Choroid plexus epithelial cell (primary cell): ENCODE data around the gene C1orf185.

Experiments used
- DNase-seq: peaks from one replicate; pipeline ENCODE4 v3.0.0-alpha.2; 2010; ENCODE audit warnings: low read depth
- H3K4me3 ChIP-seq: 2 replicates; pipeline ENCODE4 v1.5.1; 2011; ENCODE audit warnings: low read depth, mild to moderate bottlenecking, control low read depth, low read length, moderate library complexity
- TF ChIP-seq, protein P1 (sequence below): conservative IDR thresholded peaks from 2 replicates; pipeline ENCODE4 v1.5.1; 2011; ENCODE audit warnings: low read depth, mild to moderate bottlenecking, control low read depth, inconsistent platforms, low read length, moderate library complexity

Gene C1orf185

GRCh38 chr1:51071291-51072042 lies 30.6 kb upstream of the C1orf185 start:
- DNase-seq: no peak
- TF ChIP-seq, protein P1, sequence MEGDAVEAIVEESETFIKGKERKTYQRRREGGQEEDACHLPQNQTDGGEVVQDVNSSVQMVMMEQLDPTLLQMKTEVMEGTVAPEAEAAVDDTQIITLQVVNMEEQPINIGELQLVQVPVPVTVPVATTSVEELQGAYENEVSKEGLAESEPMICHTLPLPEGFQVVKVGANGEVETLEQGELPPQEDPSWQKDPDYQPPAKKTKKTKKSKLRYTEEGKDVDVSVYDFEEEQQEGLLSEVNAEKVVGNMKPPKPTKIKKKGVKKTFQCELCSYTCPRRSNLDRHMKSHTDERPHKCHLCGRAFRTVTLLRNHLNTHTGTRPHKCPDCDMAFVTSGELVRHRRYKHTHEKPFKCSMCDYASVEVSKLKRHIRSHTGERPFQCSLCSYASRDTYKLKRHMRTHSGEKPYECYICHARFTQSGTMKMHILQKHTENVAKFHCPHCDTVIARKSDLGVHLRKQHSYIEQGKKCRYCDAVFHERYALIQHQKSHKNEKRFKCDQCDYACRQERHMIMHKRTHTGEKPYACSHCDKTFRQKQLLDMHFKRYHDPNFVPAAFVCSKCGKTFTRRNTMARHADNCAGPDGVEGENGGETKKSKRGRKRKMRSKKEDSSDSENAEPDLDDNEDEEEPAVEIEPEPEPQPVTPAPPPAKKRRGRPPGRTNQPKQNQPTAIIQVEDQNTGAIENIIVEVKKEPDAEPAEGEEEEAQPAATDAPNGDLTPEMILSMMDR: no peak
- H3K4me3 ChIP-seq: no peak overlapping the region

GRCh38 chr1:51072043-51072439 lies 30.0 kb upstream of the C1orf185 start:
- DNase-seq: no peak
- no peak overlapping the region for H3K4me3 ChIP-seq
- TF ChIP-seq, protein P1: no peak

DNA sequence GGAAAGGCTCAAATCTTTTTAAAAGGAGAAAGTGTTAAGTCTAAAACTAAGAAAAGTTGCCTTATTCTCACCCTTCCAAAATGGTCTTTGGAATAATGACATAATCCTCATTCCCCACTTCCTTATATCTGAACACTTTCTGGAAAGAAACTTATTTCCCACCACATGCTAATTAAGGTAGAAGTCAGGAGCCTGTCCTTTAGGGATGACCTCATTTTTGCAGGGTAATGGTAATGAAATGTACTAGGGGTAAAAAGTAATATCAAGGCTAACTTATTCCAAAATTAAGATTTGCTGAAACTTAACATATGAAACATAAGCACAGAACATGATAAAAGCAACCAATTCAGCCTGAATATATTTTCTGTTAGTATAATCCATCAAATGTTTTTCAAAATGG lies 29.4 kb upstream of the C1orf185 start:
- DNase-seq: no peak
- TF ChIP-seq, protein P1: no peak
- no peak overlapping the region for H3K4me3 ChIP-seq

DNA sequence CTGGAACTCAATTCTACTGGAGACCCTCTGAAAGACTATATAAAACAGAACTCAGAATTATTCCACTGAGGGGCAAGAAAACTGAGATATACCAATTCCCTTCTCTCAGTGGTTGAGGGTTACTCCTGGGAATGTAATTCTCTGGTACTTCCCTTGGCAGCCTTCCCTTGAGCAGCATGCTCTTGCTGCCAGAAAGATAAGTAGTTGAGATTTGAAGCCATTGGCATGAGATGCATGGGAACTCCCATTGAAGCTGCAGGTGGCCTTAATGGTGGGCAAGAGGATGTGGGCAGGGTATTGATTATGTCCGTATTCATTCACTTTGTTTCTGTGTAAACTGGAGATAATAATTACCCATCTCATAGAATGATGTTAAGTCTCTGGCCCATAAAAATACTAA lies 28.6 kb upstream of the C1orf185 start:
- no peak overlapping the region for H3K4me3 ChIP-seq
- TF ChIP-seq, protein P1: no peak
- DNase-seq: no peak

GRCh38 chr1:51086496-51087271 lies 15.3 kb upstream of the C1orf185 start:
- TF ChIP-seq, protein P1: peak; percentile 5
- no peak overlapping the region for H3K4me3 ChIP-seq
- DNase-seq: no peak

GRCh38 chr1:51088474-51088873 lies 13.6 kb upstream of the C1orf185 start:
- TF ChIP-seq, protein P1: peak; percentile 36
- H3K4me3 ChIP-seq: no peak overlapping the region
- DNase-seq: peak; percentile 36
